ENCODE results near the gene GIGYF2.
A peak's percentile ranks its signal among the peaks of the same experiment; 100 is the strongest.
"Not testable (repeated sequence)": the region's sequence is repeated elsewhere in the genome, so short reads cannot be mapped to it uniquely, and the experiment has no call there.

GIGYF2 gene

DNA sequence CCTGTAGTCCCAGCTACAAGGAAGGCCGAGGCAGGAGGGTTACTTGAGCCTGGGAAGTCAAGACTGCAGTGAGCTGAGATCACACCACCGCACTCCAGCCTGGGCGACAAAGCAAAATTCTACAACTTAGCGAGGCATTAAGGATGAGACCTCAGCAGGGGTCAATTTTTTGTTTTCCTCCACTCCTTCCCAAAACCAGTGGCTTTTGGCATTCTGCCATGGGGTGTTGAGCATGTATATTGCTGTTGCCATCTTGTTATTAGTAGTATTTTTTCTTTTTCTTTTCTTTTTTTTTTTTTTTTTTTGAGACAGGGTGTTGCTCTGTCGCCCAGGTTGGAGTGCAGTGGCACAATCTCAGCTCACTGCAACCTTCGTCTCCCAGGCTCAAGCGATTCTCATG lies 8.9 kb upstream of the GIGYF2 start:
- DNase-seq (ENCODE audit: insufficient read length, low spot score): no peak
- FAIRE-seq: no peak

DNA sequence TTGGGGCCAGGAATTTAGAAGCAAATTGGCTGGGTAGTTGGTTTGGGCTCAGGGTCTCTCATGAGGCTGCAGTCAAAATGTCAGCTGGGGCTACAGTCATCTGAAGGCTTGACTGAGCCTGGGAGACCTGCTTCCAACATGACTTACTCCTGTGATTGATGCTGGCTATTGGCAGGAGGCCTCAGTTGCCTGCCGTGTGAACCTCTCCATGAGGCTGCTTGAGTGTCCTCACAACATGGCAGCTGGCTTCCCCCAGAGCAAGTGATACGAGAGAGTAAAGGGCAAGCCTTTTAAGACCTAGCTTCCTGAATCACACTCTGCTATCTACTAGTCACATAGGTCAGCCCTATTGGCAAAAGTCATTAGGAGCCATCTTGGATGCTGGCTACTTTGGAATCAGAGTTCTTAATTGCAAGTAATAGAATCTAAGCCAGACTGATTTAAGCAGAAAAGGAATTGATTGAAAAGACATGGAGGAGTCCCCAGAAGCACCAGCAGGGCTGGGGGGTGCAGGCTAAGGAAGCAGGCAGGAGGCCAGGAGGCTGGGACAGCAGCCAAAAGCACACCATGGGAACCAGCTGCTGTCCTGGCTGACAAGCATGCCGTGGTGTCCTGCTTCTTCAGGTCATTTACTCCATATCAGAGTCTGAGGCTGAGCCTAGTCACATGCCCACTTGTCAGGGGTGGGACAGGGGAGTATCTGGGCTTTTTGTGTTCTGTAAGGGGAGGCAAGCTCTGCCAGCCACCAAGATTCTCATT lies 7.8 kb upstream of the GIGYF2 start:
- FAIRE-seq: no peak
- DNase-seq (ENCODE audit: insufficient read length, low spot score): no peak

DNA sequence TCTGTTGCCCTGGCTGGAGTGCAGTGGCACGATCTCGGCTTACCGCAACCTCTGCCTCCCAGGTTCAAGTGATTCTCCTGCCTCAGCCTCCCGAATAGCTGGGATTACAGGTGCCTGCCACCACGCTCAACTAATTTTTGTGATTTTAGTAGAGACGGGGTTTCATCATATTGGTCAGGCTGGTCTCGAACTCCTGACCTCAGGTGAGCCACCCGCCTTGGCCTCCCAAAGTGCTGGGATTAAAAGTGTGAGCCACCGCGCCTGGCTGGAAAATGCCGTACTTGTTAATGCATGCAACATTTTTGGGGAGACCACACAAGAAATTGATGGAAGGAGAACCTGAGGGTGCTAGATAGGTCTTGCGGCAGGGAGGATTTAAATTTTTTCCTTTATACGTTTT lies 6.0 kb upstream of the GIGYF2 start:
- not testable (repeated sequence) for DNase-seq (ENCODE audit: insufficient read length, low spot score); FAIRE-seq

DNA sequence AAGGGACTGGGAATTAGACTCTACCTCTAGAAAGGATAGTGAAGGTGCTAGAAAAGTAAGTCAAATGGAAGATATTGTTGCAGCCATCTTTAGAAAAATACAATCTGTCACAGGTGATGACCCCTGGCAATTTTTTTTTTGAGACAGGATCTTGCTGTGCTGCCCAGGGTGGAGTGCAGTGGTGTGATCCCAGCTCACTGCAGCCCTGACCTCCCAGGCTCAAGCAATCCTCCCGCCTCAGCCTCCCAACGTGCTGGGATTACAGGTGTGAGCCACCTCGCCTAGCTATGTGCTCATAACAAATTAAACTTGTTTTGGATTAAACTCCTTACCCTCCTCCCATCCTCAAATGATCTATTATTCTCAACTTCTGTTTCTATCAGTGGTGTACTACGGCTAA lies 3.8 kb upstream of the GIGYF2 start:
- FAIRE-seq (no peak), DNase-seq (ENCODE audit: insufficient read length, low spot score) (no peak)

DNA sequence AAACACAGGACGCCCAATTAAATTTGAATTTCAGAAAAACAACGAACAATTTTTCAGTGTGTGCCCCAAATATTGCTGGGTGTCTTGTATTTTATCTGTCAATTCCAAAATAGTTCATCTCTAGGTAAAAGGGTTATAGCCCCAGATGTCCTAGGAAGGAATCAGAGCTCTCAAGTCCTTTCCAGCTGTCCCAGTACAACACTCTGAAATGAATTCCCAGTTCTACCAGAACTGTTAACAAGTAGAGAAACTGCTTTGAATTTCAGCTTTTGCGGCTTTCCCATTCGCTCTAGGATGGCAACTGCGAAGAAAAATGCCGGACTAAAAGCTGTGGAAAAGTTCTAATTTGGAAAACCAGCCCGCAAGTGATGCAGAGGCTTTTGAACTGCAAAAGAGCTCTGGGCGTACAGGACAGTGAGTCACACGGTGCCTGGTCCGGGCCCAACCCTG lies 497 bp upstream of the GIGYF2 start:
- FAIRE-seq (peak; percentile 33), DNase-seq (ENCODE audit: insufficient read length, low spot score) (no peak)

DNA sequence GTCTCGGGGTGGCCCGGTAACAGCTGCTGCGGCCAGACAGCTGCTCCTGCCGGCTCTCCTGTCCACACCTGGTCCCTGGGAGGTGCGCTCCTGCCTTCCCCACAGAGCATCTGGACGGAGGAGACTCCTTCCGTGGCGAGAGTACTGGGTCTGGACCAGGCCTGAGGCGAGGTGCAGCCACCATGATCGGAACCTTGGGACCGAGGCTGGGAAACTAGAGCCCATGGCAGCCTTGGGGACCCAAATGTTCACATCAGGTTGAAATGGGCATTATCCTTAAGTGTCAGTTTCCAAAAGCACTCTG lies 628 bp downstream of the GIGYF2 start:
- FAIRE-seq: peak; percentile 48
- no peak for DNase-seq (ENCODE audit: insufficient read length, low spot score)

DNA sequence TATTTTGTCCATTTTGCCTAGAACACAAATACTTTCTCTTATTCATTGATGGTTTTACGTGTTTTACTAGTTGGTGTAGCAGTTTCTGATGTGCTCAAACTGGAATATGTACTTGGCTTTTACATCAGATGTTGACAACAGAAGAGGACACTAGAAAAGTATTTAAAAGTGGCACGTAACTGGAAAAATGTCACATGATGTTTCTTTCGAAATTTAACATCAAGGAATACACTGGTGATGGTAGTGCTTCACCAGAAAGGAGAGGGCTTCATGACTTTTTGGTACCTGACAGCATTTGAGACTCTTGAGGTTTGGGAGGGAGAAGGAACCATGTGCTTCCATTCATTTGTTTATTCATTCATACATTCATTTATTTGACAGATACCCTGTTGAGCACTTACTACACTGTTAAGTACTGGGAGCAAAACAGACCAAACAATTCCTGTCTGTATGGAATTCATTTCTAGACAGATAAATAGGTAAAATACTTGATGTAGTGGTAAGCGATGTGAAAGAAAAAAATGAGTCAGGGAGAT lies 1.5 kb downstream of the GIGYF2 start:
- FAIRE-seq (no peak), DNase-seq (ENCODE audit: insufficient read length, low spot score) (no peak)

DNA sequence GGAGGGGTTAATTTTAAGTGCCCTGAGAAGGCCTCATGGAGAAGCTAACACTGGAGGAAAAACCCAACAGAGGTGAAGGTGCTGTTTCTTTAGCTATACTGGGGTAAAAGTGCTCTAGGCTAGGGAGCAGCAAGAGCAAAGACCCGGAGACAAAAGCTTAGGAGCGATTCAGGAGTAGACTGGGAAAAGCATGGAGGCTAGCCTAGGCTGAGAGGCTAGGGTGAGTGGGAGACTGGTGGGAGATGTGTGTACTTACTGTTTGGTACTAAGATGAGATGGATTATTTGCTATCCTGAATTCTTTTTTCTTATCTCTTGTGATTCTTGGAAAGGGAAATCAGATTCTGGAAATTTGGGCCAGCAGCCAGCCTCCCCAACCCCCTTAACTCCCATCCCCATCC lies 2.0 kb downstream of the GIGYF2 start:
- DNase-seq (ENCODE audit: insufficient read length, low spot score): no peak
- no peak for FAIRE-seq

DNA sequence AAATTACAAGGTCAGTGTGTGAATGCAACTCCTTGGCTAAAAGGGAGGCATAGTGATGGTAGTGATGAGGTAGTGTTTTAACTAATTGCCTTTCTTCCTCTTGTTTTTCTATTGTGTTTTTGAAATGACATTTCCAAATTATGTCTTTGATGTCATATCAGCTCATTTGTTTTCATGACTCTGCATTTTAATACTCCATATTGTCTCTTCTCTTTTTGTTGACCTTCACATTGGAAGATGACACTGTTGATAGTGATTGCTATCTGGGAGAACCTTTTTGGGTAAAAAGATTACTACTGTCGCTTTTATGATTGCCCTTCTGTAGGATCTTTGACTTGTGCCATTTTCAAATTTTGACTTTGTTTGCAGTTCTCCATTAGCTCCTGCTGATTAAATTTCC lies 3.0 kb downstream of the GIGYF2 start:
- no peak for DNase-seq (ENCODE audit: insufficient read length, low spot score)
- no peak for FAIRE-seq

DNA sequence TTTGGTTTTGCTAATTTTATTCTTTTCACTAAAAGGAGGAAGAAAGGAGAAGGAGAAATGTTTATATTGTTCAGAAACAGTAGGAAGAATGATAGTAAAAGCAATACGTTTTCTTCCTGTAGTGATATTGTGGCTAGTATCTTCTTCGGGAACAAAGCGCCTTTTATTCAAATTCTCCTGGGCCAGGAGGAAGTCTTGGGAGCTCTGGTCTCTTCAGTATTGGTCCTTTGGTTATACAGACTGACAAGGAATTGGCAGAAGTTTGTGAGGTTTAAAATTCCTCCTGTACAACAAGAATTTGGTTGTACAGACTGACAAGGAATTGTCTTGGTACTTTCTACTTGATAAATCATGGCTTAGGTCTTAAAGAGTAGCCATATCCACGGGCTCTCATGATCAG lies 9.9 kb downstream of the GIGYF2 start:
- DNase-seq (ENCODE audit: insufficient read length, low spot score) (no peak), FAIRE-seq (no peak)

DNA sequence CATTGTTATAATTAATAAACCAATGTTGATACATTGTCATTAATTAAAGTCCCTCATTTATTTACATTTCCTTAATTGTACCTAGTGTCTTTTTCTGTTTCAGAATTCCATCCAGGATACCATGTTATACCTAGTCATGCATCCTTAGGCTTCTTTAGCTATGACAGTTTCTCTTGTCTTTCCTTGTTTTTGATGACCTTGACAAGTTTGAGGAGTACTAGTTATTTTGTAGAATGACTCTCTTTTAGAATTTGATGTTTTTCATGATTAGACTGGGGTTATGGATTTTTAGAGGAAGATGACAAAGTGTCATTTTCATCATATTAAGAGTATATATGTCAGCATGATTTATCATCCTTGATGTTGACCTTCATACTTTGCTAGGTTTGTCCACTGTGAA lies 16.4 kb downstream of the GIGYF2 start:
- FAIRE-seq: peak; percentile 35
- DNase-seq (ENCODE audit: insufficient read length, low spot score): no peak

DNA sequence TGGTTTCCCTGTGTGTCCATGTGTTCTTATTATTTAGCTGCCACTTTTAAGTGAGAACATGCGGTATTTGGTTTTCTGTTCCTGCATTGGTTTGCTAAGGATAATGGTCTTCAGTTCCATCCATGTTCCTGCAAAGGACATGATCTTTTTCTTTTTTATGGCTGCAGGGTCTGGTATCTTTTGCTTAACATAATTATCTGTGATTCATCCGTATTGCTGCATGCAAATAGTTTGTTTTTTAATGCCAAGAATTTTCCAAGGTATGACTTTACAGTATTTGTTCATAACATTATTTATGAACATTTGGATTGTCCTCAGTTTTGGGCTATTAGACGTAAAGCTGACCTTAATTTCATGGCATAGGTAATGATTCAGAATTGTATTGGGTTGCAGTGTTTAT lies 17.8 kb downstream of the GIGYF2 start:
- DNase-seq (ENCODE audit: insufficient read length, low spot score) (no peak), FAIRE-seq (no peak)

DNA sequence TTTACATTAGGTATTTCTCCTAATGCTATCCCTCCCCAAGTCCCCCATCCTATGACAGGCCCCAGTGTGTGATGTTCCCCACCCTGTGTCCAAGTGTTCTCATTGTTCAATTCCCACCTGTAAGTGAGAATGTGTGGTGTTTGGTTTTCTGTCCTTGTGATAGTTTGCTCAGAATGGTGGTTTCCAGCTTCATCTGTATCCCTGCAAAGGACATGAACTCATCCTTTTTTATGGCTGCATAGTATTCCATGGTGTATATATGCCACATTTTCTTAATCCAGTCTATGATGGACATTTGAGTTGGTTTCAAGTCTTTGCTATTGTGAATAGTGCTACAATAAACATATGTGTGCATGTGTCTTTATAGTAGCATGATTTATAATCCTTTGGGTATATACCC lies 22.9 kb downstream of the GIGYF2 start:
- not testable (repeated sequence) for DNase-seq (ENCODE audit: insufficient read length, low spot score); FAIRE-seq

DNA sequence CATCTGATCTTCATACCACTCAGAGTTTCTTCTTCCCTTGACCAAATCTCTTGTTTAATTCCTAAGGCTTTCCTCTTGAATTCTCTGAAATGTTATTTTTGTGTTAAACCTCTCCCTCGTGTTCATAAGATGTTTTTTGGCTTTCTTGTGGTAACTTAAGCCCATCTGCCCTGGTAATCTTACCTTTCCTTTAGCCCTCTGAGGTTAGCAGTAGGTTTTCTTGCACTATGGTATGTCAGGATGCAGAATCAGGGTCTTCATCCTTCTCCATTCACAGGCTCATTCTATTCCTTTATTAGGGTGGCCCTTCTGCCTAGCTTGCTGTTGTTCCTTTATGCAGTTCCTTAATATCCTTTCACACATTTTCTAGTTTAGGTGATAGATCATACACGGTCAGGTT lies 24.1 kb downstream of the GIGYF2 start:
- FAIRE-seq: peak; percentile 18
- no peak for DNase-seq (ENCODE audit: insufficient read length, low spot score)

DNA sequence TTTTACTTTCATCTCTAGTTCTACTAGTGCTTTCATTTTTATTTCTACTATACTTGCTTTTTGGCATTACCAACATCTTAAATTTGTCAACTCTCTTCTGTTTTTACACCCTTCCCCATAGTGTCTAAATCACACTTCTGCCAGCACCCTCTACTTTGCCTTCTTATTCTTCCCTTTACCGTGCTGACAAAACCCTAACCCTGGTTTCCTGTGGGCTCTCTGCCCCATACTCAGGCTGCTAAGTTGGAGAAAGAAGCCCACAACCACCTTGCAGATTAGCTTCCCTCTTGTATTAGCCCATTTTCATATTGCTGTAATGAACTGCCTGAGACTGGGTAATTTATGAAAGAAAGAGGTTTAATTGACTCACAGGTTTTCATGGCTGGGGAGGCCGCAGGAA lies 24.8 kb downstream of the GIGYF2 start:
- no peak for FAIRE-seq
- DNase-seq (ENCODE audit: insufficient read length, low spot score): no peak

DNA sequence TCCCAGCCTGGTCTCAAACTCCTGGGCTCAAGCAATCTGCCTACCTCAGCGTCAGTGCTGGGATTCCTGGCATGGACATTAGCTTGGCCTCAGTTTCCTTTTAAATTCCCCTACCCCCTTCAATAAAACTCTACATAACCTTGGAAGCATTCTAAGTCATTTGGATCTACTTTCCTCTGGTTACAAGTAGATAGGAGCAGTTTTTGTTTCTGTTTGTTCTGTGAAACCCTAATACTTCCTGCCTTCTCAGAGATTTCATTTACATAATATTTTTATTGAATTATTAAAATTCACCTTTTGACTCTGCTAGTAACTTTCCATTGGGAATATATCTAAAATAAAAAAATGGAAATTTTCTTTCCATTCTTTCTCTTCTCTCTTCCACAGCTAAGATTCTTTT lies 25.9 kb downstream of the GIGYF2 start:
- FAIRE-seq (no peak), DNase-seq (ENCODE audit: insufficient read length, low spot score) (no peak)

DNA sequence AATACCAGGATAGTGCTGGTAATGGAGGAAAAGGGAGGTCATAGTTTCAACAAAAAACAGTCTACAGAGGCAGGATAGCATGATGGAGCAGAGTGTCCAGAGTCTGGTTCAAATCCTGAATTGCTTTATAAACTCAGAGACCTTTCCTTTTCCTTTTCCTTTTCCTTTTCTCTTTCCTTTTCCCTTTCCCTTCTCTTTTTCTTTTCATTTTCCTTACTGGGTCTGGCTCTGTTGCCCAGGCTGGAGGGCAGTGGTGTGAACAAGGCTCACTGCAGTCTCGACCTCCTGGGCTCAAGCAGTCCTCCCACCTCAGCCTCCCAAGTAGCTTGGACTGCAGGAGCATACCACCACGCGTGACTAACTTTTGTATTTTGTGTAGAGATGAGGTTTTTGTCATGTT lies 31.7 kb downstream of the GIGYF2 start:
- FAIRE-seq (no peak), DNase-seq (ENCODE audit: insufficient read length, low spot score) (no peak)

DNA sequence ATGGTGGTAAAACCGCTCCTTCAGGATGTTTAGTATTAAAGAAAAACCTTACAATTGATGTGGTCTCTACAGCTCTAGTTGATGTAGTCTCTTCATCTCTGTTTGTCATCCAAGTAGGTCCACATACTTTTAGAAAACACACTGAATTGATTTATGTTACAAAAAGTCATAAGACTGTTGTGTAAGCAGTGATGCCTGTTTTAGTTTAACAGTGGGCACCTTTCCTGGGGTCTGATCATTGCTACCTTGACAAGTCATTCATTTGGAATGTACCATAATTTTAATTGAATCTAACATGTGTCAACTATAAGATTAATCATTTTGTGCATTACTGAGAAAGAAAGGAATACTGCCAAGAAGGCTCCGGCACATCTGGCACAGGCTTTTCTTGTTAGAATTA lies 34.3 kb downstream of the GIGYF2 start:
- FAIRE-seq (no peak), DNase-seq (ENCODE audit: insufficient read length, low spot score) (no peak)

DNA sequence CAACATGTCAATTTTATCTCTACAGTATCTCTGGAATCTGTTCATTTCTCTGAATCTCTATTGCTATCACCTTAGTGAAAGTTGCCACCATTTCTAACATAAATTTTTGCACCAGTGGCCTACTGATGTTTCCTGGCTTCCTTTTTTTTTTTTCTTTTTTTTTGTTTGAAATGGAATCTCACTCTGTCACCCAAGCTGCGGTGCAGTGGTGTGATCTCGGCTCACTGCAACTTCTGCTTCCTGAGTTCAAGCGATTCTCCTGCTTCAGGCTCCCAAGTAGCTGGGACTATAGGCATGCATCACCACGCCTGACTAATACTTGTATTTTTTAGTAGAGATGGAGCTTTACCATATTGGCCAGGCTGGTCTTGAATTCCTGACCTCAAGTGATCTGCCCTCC lies 44.2 kb downstream of the GIGYF2 start:
- DNase-seq (ENCODE audit: insufficient read length, low spot score) (no peak), FAIRE-seq (no peak)

DNA sequence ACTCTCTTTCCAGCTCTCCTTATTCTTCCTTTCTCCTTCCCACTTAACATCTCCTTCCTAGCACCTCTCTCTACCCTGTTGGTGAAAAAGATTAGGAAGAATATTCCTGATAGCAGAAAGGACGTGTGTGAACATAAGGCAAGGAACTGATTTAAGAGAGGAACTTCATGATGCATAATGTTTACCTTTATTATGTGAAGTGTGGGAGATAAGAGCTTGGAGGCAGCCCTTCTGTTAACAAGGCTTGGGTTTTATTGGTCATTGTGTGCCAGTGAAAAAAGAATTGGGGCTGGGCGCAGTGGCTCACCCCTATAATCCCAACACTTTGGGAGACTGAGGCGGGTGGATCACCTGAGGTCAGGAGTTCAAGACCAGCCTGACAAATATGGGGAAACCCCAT lies 44.8 kb downstream of the GIGYF2 start:
- FAIRE-seq (no peak), DNase-seq (ENCODE audit: insufficient read length, low spot score) (no peak)

DNA sequence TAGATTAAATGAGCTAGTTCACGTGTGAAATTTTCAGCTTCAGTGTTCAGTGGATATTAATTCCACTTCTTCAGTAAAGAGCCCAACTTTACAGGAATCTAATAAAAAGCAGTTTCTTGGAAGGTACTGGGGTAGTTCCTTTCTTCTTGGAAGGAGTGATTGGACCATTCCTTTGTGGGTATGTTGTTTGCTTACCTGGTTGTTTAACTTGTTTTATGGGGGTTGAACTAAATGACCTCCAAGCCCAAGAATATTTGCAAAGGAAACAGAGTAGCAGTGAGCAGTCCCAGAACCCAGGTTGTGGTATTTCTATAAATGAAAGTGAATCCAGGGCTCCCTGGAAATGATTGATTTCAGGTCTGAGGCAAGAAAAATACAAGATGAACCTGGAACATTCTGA lies 47.8 kb downstream of the GIGYF2 start:
- peak; percentile 68 for FAIRE-seq
- no peak for DNase-seq (ENCODE audit: insufficient read length, low spot score)

DNA sequence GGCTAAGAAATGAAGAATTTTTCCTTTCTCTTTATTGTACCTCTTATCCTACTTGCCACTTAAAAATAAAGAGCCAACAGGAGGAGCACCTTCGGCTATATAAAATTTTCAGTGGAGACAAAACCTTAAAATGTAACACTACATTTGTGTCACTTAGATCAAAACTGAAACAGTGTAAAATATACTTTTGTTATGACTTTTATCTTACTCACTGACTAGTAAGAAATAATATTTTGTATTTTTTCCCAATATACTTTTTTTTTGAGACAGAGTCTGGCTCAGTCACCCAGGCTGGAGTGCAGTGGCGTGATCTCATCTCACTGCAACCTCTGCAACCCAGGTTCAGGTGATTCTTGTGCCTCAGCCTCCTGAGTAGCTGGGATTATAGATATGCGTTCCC lies 50.9 kb downstream of the GIGYF2 start:
- DNase-seq (ENCODE audit: insufficient read length, low spot score) (no peak), FAIRE-seq (no peak)

DNA sequence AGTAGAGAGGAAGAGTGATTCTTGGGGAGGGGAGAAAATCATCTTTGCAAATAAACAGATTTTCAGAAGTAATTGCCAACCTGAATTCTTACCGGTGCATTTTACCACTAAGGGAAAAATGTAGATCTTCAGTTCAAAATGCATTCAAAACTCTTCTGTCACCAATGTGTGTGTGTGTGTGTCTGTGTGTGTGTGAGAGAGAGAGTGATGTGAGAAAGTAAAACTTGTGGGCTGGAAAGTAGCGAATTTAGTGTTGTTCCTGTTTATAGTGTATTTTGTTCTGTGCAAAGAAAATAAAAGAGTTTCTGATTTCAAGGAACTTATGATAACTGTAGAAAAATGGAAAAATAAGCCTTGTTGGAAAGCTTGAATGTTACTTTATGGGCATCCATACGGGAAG lies 52.2 kb downstream of the GIGYF2 start:
- FAIRE-seq (no peak), DNase-seq (ENCODE audit: insufficient read length, low spot score) (no peak)

All from GM19239 (cell line).